Kidney (tissue), 14 donors: ENCODE measurements around the gene ZBP1. TPM values are rescaled to one million over a fixed set of nuclear protein-coding genes. Genes with fewer than 3 reads are reported as not detected.
A peak's percentile ranks its signal among the peaks of the same experiment; 100 is the strongest.

Experiments
- DNase-seq, 5 donors: peaks; one replicate each; pipeline ENCODE4 v3.0.0-alpha.2; 2013 to 2020
- FAIRE-seq: peaks from 2 replicates; lab custom pipeline; 2012; peaks lifted over from hg19 to GRCh38; lab: Jason Lieb, UNC
- H3K27ac ChIP-seq, 2 donors: one replicate each; pipeline ENCODE4 v1.7.0; 2013; ENCODE audit warnings: low read depth in 2 of 2, low read length in 2 of 2, inconsistent platforms in 1 of 2
- H3K27me3 ChIP-seq: one replicate; pipeline ENCODE4 v1.7.1; 2013; ENCODE audit warnings: low read length, inconsistent platforms; ENCODE audit not compliant: control insufficient read depth, insufficient read depth
- H3K36me3 ChIP-seq, 3 donors: one replicate each; pipeline versions ENCODE4 v1.7.0 to v1.7.1; 2013; ENCODE audit warnings: low read length in 3 of 3, control low read depth in 1 of 3, inconsistent platforms in 1 of 3; ENCODE audit not compliant: insufficient read depth in 3 of 3, control insufficient read depth in 2 of 3
- H3K4me1 ChIP-seq, 3 donors: one replicate each; pipeline versions ENCODE4 v1.7.0 to v1.7.1; 2013; ENCODE audit warnings: low read length in 3 of 3, inconsistent platforms in 1 of 3, low read depth in 1 of 3; ENCODE audit not compliant: control insufficient read depth in 2 of 3, insufficient read depth in 2 of 3
- H3K4me3 ChIP-seq, 3 donors: one replicate each; pipeline versions ENCODE4 v1.7.0 to v1.8.1; 2013; ENCODE audit warnings: low read length in 3 of 3, control low read depth in 1 of 3, inconsistent platforms in 1 of 3
- H3K9ac ChIP-seq, 3 donors: one replicate each; pipeline versions ENCODE4 v1.7.0 to v1.7.1; 2013; ENCODE audit warnings: low read length in 3 of 3, control low read depth in 1 of 3, inconsistent platforms in 1 of 3
- H3K9me3 ChIP-seq, 3 donors: one replicate each; pipeline versions ENCODE4 v1.7.0 to v1.7.1; 2013; ENCODE audit warnings: low read length in 3 of 3, control low read depth in 1 of 3, inconsistent platforms in 1 of 3; ENCODE audit not compliant: control insufficient read depth in 2 of 3, insufficient read depth in 1 of 3
- CTCF ChIP-seq: IDR thresholded peaks from 3 replicates; pipeline ENCODE4 v1.5.1; 2012; ENCODE audit warnings: mild to moderate bottlenecking, moderate library complexity, borderline replicate concordance; ENCODE audit not compliant: insufficient read depth; ENCODE audit errors: extremely low read depth
- intact Hi-C: fragments of 100-400 bp; cut with DNase I; formaldehyde crosslinking; loops from one replicate; pipeline ENCODE4 v1.11.1; 2022
- polyA plus RNA-seq: library from polyadenylated mRNA; stranded (reverse); fragments of 350-450 nt; fragmentation: Illumina TruSeq; extraction: RNeasy Lipid Tissue Mini Kit (QIAGEN cat#74804); gene quantifications from one replicate; pipeline ENCODE4 v1.2.3, GENCODE V29; 2014; ENCODE audit warnings: low read depth, low replicate concordance; ENCODE audit not compliant: insufficient read depth
- total RNA-seq: library from RNA; stranded (reverse); fragmentation: NEBNext Ultra II Directional; extraction: Animal tissue kit (Norgen Biotek cat#: 25700); gene quantifications from one replicate; pipeline ENCODE4 v1.2.1, GENCODE V29; 2021
- donor health status: control.
- donor health status: control.
- donor health status: control.
- donor health status: control.
- donor health status: control.
- donor health status: DM: yes; HTN: yes; CAD: no.
- donor health status: Normal renal cell carcinoma (clear cell type).

The ZBP1 gene
- total and polyA plus RNA-seq, 2 donors from 2014 or later: 3.7 TPM; not detected in 1

- DNase-seq: peak; percentile 66 to 96 (median 77)
- peak; percentile 88 for FAIRE-seq
Measured at GRCh38 chr20:57560554-57561355, 59.5 kb downstream of the ZBP1 start, which contains the start of gene PCK1. Gene PCK1, plus strand, starts transcription at chr20:57561110. Its CDS starts 302 bp downstream, at chr20:57561412.

GRCh38 chr20:57559658-57560553, 60.3 kb downstream of the ZBP1 start:
- Histone ChIP-seq H3K36me3 (peaks cover 0 to 39% (median 23%) of the 10 kb centered on the region in 3 donors), H3K9ac (no peak overlapping the region), H3K9me3 (no peaks in the 10 kb centered on the region), H3K4me3 (no peak overlapping the region), H3K27me3 (no peaks in the 10 kb centered on the region), H3K27ac (peak overlapping the region; percentile 68 to 84), H3K4me1 (peaks cover 3 to 8% (median 5%) of the 10 kb centered on the region in 3 donors)
- peak in 1 of 5 donors; percentile 78 for DNase-seq
- no peak for TF ChIP-seq CTCF
- intact Hi-C loops: no loop called here
- FAIRE-seq: no peak

More at GRCh38 chr20:57560554-57561355, 59.5 kb downstream of the ZBP1 start, which contains the start of gene PCK1:
- intact Hi-C loops: no loop called here
- no peak for TF ChIP-seq CTCF
- peak within 1 kb of the TSS in 2 of 3 donors; percentile 43 to 90 for H3K9ac ChIP-seq
- H3K27me3 ChIP-seq: no peaks in the 10 kb centered on the region
- peak within 1 kb of the TSS; percentile 51 to 78 (median 76) for H3K4me3 ChIP-seq
- H3K4me1 ChIP-seq: peaks cover 3 to 8% (median 5%) of the 10 kb centered on the region in 3 donors
- H3K36me3 ChIP-seq: peaks cover 0 to 47% (median 30%) of the 10 kb centered on the region in 3 donors
- no peaks in the 10 kb centered on the region for H3K9me3 ChIP-seq
- H3K27ac ChIP-seq: peak within 1 kb of the TSS; percentile 80 to 84

GRCh38 chr20:57559289-57559634, 61.0 kb downstream of the ZBP1 start:
- no peak overlapping the region for H3K9ac ChIP-seq
- no peaks in the 10 kb centered on the region for H3K9me3 ChIP-seq
- peaks cover 3 to 8% (median 5%) of the 10 kb centered on the region in 3 donors for H3K4me1 ChIP-seq
- peaks cover 0 to 33% (median 18%) of the 10 kb centered on the region in 3 donors for H3K36me3 ChIP-seq
- no peak for TF ChIP-seq CTCF
- H3K27ac ChIP-seq: no peak overlapping the region
- intact Hi-C loops: no loop called here
- no peak for FAIRE-seq
- DNase-seq: no peak
- H3K4me3 ChIP-seq: no peak overlapping the region
- H3K27me3 ChIP-seq: no peaks in the 10 kb centered on the region
